Lower leg skin (tissue), 3 donors: ENCODE data around the gene KIAA0040.

ENCODE experiments used
- CTCF ChIP-seq, 3 donors: fragments of 450-650 bp; IDR thresholded peaks; one replicate each; pipeline ENCODE4 v1.5.1; 2016; ENCODE audit warnings: antibody characterized with exemption in 3 of 3, mild to moderate bottlenecking in 3 of 3, moderate library complexity in 2 of 3
- POLR2A ChIP-seq, 2 donors: fragments of 450-650 bp; IDR thresholded peaks; one replicate each; pipeline ENCODE4 v1.6.1; 2016 to 2017; ENCODE audit warnings: antibody characterized with exemption in 2 of 2, mild to moderate bottlenecking in 1 of 2, moderate library complexity in 1 of 2

GRCh38 chr1:175178056-175178455 is 14.5 kb downstream of the KIAA0040 start:
- no peak for TF ChIP-seq CTCF (IDR thresholded peaks at IDR 0.05)
- TF ChIP-seq POLR2A (IDR thresholded peaks at IDR 0.05), result no peak
